Right lobe of liver (tissue), 4 donors: Measurements from ENCODE around the gene GRIN2B.

Source experiments
- POLR2A ChIP-seq: fragments of 450-650 bp; IDR thresholded peaks from one replicate; pipeline ENCODE4 v1.6.1; 2017; ENCODE audit warnings: antibody characterized with exemption, mild to moderate bottlenecking
- TF ChIP-seq, protein P1 (sequence below), 4 donors: fragments of 200-600 bp in 3 of 4; fragments of 450-650 bp in 1 of 4; IDR thresholded peaks; one replicate each; pipeline versions ENCODE4 v1.5.1 to v1.8.0; 2016 to 2022; ENCODE audit warnings: antibody characterized with exemption in 4 of 4, mild to moderate bottlenecking in 2 of 4
- donor health status: DM: no; HTN: no; CAD: no.
- donor health status: DM: no; HTN: no; CAD: no.
- donor health status: DM: no; HTN: yes; CAD: no.

DNA sequence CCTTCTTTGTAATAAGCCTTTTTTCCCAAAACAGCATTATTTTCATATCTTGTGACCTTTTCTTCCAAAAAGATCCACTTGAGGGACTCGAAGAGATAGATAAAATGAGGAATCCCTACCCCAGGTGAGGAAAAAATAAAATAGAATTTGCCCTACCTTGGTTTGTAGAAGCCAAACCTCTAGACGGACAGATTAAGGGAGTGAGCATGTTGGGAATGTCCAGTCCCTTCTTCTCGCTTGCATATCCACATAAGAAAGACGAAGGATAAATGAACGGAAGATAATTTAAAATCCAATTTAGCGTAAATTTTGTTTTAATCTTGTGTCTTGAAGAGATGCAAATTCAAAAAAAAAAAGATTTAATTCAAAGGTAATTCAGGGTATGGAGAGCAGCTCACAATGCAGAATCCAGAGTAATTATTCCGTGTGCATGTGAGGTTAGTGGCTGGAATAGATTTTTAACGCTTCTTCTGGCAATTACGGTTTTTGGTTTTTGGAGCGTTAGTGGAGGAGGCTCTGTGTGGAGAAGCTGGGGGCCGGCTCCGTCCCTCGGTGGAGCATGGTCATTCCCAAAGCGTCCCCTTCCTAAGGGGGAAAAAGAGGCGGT is 1.5 kb downstream of the GRIN2B start:
- TF ChIP-seq, protein P1, sequence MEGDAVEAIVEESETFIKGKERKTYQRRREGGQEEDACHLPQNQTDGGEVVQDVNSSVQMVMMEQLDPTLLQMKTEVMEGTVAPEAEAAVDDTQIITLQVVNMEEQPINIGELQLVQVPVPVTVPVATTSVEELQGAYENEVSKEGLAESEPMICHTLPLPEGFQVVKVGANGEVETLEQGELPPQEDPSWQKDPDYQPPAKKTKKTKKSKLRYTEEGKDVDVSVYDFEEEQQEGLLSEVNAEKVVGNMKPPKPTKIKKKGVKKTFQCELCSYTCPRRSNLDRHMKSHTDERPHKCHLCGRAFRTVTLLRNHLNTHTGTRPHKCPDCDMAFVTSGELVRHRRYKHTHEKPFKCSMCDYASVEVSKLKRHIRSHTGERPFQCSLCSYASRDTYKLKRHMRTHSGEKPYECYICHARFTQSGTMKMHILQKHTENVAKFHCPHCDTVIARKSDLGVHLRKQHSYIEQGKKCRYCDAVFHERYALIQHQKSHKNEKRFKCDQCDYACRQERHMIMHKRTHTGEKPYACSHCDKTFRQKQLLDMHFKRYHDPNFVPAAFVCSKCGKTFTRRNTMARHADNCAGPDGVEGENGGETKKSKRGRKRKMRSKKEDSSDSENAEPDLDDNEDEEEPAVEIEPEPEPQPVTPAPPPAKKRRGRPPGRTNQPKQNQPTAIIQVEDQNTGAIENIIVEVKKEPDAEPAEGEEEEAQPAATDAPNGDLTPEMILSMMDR (IDR thresholded peaks at IDR 0.05) = no peak
- TF ChIP-seq POLR2A = no peak
